Measurements from ENCODE around the gene P2RY6. TPM values are rescaled to one million over a fixed set of nuclear protein-coding genes. Genes with fewer than 3 reads are reported as not detected.

P2RY6 gene
- total and polyA plus RNA-seq, 2 of the 4 experiments (the other 2 are of a cell fraction) = 0.44 TPM; not detected in 1

- no peak for TF ChIP-seq CTCF (conservative IDR thresholded peaks at IDR 0.05; ENCODE audit: low read depth, low read length)
Observed at GRCh38 chr11:73321604-73322381, 49.7 kb downstream of the P2RY6 start (continued).

All from IMR-90 (cell line).